Gastrocnemius medialis (tissue), 4 donors: ENCODE measurements around the gene ZIC5.

Experiments
- POLR2A ChIP-seq, 2 donors: fragments of 450-650 bp; IDR thresholded peaks; one replicate each; pipeline ENCODE4 v1.6.1; 2017; ENCODE audit warnings: antibody characterized with exemption in 2 of 2, mild to moderate bottlenecking in 2 of 2, moderate library complexity in 2 of 2
- TF ChIP-seq, protein P1 (sequence below), 5 experiments: fragments of 450-650 bp in 3 of 5; fragments of 200-600 bp in 2 of 5; sonication (generic) in 2 of 5; IDR thresholded peaks in 4 of 5; conservative IDR thresholded peaks in 1 of 5; 1 replicate in 4 of 5; 2 replicates in 1 of 5; pipeline ENCODE4 v1.5.1; 2016 to 2019; ENCODE audit warnings: antibody characterized with exemption in 5 of 5, mild to moderate bottlenecking in 3 of 5, moderate library complexity in 3 of 5

DNA sequence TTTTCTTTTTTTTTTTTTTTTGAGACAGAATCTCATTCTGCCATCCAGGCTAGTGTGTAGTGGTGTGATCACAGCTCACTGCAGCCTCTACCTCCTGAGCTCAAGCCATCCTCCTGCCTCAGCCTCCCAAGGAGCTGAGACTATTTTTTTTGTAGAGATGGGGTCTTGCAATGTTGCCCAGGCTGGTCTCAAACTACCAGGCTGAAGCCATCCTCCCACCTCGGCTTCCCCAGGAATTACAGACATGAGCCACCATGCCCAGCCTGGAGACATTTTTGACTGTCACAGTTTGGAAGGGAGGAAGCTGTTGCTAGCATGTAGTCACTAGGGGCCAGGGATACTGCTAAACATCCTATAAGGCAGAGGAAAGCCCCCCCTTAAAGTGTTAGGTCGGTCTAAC, 23.9 kb downstream of the ZIC5 start:
- TF ChIP-seq, protein P1, sequence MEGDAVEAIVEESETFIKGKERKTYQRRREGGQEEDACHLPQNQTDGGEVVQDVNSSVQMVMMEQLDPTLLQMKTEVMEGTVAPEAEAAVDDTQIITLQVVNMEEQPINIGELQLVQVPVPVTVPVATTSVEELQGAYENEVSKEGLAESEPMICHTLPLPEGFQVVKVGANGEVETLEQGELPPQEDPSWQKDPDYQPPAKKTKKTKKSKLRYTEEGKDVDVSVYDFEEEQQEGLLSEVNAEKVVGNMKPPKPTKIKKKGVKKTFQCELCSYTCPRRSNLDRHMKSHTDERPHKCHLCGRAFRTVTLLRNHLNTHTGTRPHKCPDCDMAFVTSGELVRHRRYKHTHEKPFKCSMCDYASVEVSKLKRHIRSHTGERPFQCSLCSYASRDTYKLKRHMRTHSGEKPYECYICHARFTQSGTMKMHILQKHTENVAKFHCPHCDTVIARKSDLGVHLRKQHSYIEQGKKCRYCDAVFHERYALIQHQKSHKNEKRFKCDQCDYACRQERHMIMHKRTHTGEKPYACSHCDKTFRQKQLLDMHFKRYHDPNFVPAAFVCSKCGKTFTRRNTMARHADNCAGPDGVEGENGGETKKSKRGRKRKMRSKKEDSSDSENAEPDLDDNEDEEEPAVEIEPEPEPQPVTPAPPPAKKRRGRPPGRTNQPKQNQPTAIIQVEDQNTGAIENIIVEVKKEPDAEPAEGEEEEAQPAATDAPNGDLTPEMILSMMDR (IDR thresholded peaks at IDR 0.05 in 4 of 5, conservative IDR thresholded peaks at IDR 0.05 in 1 of 5) = no peak
- no peak for TF ChIP-seq POLR2A (IDR thresholded peaks at IDR 0.05)
